GM18505 (cell line): ENCODE measurements around the gene PLEKHA6.

Experiments
- ATAC-seq: cut with Tn5 transposase; IDR thresholded peaks from one replicate; pipeline ENCODE4 v1.9.1; 2021; ENCODE audit not compliant: unreplicated experiment
- POLR2A ChIP-seq: IDR thresholded peaks from 4 replicates; pipeline ENCODE4 v1.6.1; 2011; ENCODE audit warnings: borderline replicate concordance; ENCODE audit not compliant: insufficient read depth, insufficient read length; ENCODE audit errors: extremely low read depth

Gene PLEKHA6

DNA sequence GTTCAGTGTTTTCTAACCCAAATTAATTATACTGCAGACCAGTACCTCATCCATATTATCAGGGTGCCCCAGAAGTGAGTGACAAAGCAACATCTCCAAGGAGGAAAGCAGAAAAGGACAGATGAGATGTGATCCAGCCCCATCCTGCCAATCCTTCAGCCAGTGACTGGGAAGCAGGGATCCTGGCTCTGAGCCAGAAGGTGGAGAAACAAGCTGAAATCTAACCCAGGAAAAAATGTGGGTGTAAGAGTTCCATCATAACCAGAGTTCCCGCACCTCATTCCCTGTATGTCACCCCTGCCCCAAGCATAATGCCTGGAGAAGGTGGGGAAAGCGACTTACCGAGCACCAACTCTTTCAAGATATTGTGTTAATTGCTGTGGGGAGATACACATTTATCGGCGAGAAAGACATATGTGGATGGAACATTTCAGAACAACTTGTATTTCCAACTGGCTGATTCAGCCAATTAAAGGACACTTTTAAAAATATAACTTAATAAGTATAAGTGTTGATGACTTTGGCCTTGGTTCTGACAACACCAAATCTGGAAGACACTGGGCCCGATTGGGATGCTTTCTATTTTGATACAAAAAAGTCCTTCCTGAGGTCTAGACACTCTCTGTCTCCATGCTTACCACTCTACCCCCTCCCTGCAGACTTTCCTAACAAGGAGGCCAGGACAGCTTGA lies 14.9 kb downstream of the PLEKHA6 start:
- ATAC-seq: no peak
- no peak for TF ChIP-seq POLR2A

DNA sequence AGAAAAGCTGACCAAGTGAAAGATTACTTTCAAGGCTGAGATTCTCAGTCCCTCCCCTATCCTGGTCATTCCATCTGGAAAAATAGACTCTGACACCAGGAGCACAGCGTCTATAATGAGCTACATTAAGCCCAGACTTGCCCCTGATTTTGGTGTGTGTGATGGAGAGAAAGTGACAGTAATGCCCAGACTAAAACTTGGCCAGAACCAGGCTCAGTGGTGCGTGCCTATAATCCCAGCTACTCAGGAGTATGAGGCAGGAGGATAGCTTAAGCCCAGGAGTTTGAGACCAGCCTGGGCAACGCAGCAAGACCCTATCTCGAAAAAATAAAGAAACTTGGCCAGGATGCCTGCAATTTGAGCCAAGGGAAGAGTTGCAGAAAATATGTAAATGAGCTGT lies 15.9 kb downstream of the PLEKHA6 start:
- TF ChIP-seq POLR2A: no peak
- no peak for ATAC-seq

DNA sequence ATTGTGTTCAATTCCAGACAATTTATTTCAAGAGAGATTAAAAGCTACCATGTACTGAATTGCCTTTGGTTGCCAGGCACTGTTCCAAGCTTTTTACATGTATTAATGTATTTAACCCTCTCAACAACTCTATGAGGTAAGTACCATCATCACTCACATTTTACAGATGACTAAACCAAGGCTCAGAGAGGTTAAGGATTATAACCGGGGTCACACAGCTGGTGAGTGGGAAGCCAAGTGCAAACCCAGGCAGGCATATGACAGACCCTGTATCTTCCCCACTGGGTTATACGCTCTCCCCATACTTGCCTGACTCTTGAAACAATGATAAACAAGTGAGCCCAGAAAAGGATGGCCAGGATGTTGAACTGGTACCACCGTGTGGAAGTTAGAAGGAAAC lies 16.5 kb downstream of the PLEKHA6 start:
- no peak for ATAC-seq
- no peak for TF ChIP-seq POLR2A

DNA sequence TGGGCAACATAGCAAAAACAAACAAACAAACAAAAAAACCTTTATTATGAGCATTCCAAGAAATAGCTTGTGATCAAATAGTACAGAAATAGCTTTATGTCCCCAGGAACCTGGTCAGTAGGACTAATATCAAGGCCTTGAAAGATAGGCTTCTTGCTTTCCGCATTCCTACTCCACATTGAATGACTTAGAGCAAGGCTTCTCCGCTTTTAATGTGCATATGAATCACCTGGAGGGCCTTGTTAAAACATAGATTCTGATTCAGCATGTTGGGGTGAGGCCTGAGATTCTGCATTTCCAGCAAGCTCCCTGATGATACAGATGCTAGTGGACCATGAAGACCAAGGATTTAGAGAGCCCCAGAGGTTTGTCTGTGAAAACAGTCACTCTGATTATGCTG lies 17.4 kb downstream of the PLEKHA6 start:
- no peak for ATAC-seq
- TF ChIP-seq POLR2A: no peak

DNA sequence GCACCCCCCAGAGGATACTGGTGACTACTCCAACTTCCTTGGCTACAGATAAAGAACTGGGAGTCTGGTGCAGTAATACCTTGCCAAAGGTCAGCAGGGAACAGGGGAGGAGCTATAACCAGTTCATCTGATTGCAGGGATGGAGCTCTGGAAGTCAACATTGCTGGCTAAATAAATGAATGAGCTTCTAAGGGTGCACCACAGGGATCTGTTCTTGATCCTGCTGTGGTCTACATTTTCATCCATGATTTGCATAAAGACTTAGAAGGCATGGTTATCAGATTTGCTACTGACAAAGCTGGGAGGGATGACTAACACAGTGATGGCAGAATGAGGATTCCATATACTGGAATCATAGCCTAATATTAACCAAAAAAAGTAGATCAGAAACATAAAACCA lies 18.3 kb downstream of the PLEKHA6 start:
- ATAC-seq: no peak
- TF ChIP-seq POLR2A: no peak

DNA sequence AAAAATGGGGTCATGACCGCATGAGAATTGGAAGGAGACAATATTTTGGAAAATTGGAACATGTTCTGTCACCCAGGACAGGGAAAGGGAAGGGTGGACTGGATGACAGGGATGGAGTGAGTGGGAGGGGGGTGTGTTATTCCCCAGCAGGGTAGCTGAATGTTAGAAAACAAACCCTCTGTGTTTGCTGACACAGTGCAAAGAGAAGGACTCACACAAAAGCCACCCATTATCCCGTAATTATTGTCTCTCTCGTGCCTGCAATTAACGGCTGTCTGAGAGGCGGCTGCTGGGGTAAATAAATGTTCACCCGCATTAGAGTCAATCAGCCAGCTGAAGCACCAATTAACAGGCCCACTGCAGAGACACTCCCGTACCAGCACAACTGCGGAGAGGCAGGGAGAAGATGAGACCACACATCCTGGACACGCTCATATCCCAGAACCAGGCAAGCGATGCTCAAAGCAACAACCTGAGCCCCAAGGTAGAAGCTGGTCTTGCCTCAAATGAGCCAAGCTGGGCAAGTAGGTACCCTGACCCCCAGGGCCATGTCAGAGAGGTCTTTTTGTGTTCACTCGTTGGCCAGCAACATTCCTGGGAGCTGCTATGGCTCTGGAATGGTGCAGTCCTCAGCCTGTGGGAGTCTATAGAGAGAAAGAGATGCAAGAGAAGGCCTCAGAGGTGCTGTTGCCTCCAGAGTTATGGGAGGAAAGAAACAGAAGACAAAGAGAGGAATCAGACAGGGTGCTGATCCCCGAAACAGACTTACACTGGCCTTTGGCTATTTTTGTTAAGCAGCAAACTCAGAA lies 19.4 kb downstream of the PLEKHA6 start:
- TF ChIP-seq POLR2A: no peak
- no peak for ATAC-seq

DNA sequence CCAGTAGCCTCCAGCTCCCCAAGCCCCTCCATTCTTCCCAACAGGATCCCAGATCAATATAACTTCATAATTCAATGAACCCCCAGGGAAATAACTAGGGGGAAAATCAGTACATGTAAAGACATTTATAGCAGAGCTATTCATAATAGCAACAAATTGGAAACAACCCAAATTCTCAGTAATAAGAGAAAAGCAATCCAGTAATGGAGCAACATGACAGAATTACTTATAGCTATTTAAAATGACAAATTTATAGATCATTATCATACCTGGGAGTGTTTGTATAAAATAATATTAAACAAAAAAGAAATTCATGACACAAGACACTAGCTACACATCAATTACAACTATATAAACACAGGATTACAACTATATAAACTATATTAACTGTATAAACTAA lies 20.2 kb downstream of the PLEKHA6 start:
- no peak for TF ChIP-seq POLR2A
- no peak for ATAC-seq

DNA sequence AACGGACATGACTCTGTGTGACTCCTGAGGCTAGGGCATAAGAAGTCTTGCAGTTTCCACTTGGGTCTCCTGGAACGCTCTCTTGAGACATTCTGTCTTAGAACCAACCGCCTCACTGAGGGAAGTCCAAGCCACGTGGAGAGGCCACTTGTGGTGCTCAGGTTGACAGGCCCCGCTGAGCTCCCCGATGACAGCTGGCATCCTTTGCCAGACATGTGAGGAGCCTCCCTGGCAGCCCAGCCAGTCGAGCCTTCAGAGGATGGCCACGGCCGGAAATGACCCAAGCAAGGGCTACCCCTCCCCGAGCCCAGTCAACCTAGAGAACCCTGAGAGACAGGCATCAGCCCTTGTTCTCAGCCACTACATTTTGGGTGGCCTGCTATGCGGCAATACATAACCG lies 20.7 kb downstream of the PLEKHA6 start:
- TF ChIP-seq POLR2A: no peak
- ATAC-seq: no peak

DNA sequence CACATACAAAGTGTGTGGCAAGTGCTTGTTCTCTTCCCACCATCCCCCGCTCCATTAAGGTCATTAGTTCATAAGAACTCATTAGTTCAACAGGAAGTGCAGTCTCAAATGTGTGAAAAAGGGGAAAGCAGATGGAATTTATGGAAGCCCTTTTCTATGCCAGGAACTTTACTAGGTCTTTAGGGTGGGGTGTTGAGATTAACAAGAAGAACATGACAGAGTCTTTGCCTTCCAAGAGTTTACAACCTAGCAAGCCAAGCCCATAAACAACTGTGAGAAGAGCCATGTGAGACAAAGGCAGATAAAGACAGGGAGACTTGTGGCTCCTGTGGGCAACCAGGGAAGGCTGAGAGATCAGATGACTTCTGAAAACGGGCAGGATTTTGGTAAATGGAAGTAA lies 21.4 kb downstream of the PLEKHA6 start:
- ATAC-seq: no peak
- no peak for TF ChIP-seq POLR2A

DNA sequence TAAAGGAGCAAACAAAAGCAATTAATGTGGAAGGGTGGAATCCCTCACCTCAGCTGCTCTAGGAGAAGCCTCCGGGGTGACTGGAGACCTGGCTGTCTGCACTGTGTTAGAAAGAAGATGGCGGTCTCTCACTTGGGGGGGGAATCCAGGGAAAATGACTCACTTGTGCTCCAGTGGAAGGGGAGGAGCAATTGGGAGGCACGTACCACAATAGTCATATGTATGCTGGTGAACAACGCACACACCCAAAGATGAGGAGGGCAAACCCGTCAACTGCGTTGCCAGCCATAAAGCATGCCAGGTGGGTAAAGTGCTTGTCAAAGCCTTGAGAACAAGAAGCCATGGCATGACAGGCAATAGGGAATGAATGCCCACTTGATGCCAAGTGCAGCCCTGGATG lies 22.1 kb downstream of the PLEKHA6 start:
- ATAC-seq: no peak
- no peak for TF ChIP-seq POLR2A

DNA sequence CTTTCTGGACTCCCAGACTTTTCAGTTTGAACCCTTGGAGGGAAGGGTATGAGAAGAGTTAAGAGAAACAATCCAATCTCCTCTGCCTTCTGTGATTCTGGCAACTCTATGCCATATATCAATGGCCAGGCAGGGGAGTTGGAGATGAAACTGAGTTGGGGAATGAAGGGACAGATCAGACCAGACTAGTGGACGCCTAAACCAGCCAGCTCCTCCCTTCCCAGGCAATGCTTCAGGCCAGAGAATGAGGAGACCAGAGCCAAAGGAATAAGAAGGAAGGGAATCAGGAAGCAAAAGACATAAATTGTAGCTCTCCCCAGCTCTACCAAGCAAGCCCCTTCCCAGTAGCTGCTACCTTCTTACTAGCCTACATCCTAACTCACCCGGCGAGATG lies 22.7 kb downstream of the PLEKHA6 start:
- no peak for TF ChIP-seq POLR2A
- no peak for ATAC-seq

DNA sequence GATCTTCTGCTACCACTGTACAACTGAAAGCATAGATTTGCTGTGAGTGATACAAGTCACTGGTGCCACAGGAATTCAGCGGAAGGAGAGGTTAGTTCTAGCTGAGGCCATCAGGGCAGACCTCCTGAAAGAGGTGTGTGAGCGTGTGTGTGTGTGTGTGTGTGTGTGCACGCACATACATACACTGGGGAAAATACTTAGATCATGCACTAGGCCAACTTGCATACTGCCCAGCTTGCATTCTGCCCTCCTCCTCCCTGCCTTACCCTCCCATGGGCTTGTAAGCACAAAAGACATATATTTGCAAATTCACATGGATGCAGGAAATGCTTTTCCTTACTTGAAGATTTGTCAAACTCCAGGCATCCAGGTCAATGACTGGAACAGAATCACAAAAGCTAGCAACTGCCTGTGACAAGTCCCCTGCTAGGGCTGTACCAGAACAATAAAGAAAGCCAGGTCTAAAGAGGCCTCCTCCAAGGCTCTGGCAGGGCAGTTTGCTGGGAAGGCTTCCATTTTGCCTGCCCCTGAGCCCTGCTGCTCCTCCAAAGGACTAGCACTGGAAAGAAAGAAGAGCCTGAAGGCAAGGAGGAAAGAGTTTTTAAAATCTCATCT lies 23.2 kb downstream of the PLEKHA6 start:
- no peak for TF ChIP-seq POLR2A
- ATAC-seq: no peak

DNA sequence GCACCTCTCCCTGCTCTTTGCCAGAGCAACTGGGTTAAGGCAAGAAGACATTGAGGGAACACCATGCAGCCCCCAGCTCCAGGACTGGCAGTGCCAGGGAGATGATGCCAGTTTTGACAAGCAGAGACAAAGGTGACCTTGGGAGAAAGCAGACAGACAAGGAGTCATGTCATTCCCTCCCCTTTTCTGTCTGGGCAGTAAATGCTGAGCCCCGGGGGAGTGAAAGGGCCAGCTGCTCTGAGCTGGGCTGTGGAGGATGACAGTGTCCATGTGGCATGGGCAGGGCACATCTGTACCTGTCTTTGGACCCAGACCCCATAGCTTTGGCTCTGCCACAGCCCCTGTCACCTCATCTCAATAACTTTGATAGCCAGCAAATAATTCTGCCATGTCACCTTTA lies 24.2 kb downstream of the PLEKHA6 start:
- ATAC-seq: no peak
- TF ChIP-seq POLR2A: no peak

DNA sequence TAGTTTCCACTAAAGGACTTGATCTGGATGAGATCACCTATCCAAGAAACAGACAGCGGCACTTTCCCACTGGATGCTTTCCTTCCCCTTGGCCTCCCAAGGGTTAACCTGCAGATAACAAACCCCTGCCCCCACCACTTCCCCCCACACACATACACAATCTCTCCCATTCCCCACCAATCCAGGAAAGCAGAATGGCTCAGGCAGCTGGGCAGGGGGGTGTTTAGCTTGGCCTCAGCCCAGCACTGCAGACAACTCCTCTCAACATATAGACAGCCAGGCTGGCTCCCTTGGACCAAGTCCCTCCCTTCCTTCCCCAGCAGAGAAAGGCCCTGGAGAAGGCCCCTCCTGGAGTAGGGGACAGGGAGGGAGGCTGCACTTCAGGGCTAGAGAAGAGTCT lies 24.6 kb downstream of the PLEKHA6 start:
- no peak for TF ChIP-seq POLR2A
- ATAC-seq: no peak
